HG03457 (cell line): ENCODE data around the gene SAMHD1.
A peak's percentile ranks its signal among the peaks of the same experiment; 100 is the strongest.
"Not testable (repeated sequence)": the region's sequence is repeated elsewhere in the genome, so short reads cannot be mapped to it uniquely, and the experiment has no call there.

Source experiments
- ATAC-seq: cut with Tn5 transposase; IDR thresholded peaks from one replicate; pipeline ENCODE4 v1.9.1; 2021; ENCODE audit warnings: moderate number of reproducible peaks; ENCODE audit not compliant: unreplicated experiment

SAMHD1 gene

DNA sequence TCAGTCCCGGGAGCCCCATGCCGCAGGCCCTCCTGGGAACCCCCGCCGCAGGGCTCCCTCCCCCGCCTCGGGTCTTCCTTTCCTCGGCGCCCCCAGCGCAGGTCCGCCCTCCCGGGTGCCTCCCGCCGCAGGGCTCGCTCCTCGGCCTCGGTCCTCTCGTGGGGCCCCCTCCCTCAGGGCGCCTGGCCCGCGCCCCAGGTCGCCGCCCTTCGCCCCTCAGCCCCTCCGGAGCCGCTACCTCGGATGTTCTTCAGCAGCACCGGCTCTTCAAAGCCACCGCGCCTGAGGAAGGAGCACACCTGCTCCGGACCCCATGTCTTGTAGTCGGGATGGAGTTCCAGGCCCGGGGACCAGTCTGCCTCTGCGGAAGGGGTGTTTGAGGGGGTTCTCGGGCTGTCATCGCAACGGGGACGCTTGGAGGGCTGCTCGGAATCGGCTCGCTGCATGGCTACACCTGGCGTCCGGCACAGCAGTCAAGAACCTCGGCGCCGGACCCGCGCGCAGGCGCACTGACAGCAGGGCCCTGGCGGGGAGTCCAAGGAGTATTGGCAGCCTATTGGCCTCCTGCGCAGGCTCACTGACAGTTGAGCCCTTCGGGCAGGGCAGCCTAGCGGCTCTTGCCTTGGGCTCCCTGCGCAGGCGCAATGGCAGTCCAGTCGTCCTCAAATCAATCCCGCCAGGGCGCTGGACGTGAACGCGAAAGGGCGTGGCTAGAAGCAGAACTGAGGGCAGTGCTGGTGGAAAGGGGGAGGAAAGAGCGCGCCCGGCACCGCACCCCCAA is at the start of gene SAMHD1:
SAMHD1 (minus strand) TSS at position 511 of the 781 bp plus-strand sequence; CDS start at position 446, 65 bp downstream.
- peak; percentile 73 for ATAC-seq

DNA sequence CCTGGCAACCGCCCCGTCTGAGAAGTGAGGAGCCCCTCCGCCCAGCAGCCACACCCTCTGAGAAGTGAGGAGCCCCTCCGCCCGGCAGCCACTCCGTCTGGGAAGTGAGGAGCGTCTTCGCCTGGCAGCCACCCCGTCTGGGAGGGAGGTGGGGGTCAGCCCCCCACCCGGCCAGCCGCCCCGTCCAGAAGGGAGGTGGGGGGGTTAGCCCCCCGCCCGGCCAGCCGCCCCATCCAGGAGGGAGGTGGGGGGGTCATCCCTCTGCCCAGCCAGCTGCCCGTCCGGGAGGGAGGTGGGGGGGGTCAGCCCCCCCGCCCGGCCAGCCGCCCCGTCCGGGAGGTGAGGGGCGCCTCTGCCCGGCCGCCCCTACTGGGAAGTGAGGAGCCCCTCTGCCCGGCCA is 48.7 kb upstream of the SAMHD1 start:
- not testable (repeated sequence) for ATAC-seq

DNA sequence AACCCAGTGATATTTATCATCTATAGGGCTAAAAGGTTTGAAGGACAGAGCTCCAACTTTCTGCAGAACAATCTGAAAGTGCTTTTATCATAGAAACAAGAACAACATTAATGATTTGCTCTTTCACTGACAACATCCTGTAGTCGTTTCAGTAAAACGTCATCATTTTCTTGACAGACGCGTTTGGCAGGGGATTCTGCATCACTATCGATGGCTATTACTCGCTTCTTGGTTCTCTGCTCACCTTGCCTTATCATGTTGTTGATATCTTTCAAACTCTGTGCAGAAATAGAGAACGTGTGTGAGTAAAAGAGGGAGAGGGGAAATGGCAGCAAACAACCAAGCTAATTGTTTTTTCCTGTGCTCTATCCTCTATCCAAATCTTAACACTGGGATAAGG is 47.1 kb upstream of the SAMHD1 start:
- ATAC-seq: no peak

DNA sequence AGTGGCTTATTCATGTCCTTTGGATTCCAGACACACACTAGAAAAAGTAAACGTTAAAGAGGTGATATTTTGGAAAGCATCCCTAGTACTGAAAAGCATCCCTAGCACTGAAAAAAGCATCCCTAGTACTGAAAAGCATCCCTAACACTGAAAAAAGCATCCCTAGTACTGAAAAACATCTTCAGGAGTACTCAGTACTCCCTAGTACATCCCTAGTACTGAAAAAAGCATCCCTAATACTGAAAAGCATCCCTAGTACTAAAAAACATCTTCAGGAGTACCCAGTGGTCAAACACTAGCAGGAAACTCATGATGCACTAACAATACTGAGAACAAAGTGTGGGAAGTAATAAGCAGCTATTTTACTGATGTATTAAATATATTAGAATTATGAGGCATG is 45.6 kb upstream of the SAMHD1 start:
- no peak for ATAC-seq

DNA sequence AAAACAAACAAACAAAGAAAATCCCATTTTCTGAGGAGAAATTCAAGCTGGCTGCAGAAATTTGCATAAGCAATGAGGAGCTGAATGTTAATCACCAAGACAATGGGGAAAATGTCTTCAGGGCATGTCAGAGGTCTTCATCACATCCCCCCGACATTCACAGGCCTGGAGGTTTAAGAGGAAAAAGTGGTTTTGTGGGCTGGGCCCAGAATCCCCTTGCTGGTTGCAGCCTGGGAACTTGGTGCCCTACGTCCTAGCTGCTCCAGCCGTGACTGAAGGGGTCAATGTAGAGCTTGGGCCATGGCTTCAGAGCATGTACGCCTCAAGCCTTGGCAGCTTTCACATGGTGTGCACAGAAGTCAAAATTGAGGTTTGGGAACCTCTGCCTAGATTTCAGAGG is 42.7 kb upstream of the SAMHD1 start:
- not testable (repeated sequence) for ATAC-seq

DNA sequence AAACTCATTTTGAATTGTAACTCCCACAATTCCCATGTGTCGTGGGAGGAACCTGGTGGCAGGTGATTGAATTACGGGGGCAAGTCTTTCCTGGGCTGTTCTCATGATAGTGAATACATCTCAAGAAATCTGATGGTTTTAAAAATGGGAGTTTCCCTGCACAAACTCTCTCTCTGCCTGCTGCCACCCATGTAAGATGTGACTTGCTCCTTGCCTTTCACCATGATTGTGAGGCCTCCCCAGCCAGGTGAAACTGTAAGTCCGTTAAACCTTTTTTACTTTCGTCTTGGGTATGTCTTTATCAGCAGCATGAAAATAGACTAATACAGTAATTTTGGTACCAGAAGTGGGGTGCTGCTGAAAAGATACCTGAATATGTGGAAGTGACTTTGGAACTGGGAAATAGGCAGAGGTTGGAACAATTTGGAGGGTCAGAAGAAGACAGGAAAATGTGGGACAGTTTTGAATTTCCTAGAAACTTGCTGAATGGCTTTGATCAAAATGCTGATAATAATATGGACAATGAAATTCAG is 41.4 kb upstream of the SAMHD1 start:
- no peak for ATAC-seq

DNA sequence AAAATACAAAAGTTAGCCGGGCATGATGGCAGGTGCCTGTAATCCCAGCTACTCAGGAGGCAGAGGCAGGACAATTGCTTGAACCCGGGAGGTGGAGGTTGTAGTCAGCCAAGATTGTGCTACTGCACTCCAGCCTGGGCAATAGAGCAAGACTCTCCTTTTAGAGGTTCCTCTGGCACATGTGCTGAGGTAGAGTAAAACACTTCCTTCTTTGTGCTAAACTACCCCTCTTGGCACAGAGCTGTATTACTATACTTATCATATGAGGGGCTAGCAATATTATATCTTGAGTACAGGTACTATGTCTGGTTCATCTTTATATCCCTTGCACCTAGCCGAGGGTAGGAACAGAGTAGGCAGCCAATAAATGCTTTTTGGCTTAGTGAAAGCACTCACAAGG is 40.2 kb upstream of the SAMHD1 start:
- ATAC-seq: no peak

DNA sequence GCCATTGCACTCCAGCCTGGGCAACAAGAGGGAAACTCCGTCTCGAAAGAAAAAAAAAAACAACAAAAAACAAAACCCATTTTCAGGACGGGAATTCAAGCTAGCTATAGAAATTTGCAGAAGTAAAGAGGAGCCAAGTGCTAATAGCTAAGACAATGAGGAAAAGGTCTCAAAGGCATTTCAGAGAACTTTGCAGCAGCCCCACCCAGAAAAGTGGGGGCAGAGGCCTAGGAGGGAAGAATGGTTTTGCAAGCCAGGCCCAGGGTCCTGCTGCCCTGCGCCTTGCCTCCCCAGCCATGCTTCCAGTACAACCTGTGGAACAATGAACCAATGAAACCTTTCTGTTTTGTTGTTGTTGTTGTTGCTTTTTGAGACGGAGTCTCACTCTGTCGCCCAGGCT is 38.3 kb upstream of the SAMHD1 start:
- ATAC-seq: no peak

DNA sequence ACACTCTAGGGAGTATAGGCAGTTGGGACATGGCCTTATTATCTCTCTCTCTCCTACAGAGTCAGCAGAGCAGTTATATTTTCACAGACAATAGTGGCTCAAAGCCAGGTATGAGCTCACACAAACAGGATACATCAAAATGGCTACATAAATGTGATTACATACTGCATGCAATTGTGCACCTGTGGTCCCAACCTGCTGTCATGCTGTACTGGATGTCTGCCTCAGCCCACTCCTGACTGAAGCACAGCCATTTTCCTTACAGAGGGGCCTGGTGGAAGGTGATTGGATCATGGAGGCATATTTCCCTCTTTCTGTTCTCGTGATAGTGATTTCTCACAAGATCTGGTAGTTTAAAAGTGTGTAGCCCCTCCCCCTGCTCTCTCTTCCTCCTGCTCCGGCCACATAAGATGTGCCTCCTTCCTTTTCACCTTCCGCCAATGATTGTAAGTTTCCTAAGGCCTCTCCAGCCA is 37.0 kb upstream of the SAMHD1 start:
- no peak for ATAC-seq

DNA sequence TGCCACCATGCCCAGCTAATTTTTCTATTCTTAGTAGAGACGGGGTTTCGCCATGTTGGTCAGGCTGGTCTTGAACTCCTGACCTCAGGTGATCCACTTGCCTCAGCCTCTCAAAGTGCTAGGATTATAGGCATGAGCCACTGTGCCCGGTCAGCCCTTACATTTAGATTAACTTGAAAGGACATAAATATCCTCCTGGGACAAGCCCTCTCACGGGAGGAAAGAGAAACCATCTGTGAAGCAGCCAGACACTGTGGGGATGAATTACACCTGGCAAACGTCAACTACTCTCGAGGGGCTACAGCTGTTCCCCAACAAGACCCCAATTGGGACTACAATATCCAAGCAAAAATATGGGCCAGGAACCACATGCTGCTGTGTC is 32.7 kb upstream of the SAMHD1 start:
- no peak for ATAC-seq

DNA sequence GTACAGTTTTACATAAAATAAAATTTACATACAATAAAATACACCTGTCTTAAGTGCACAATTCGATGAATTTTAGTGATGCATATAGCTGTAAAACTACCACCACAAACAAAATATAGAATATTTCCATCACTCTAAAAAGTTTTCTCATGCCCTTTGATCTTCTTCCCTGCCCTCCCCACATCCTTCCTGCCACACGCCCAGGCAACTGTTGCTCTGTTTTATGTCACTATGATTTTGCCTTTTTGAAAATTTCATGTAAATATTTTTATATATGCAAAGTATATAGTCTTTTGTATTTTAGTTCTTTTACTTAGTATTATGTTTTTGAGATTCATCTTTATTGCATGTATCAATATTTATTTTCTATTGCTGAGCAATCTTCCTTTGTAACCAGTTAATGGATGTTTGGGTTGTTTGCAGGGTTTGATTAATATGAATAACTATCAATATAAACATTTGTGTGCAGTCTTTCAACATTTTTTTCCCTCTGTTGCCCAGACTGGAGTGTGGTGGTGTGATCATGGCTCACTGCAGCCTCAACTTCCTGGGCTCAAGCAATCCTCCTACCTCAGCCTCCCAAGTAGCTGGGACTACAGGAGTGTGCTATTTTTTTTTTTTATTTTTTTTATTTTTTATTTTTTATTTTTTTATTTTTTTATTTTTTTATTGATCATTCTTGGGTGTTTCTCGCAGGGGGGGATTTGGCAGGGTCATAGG is 23.8 kb upstream of the SAMHD1 start:
- ATAC-seq: no peak

DNA sequence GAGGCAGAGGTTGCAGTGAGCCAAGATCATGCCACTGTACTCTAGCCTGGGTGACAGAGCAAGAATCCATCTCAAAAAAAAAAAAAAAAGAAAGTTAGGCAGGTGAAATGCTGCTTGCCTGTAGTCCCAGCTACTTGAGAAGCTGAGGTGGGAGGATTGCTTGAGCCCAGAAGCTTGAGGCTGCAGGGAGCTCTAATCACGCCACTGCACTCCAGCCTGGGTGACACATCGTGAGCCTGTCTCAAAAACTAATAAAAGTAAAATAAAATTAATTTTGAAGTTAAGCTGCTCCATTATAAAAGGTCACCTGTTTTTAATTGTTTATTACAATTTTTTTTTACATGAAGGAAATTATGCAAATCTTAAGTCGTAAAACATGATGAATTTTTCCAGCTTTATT is 23.2 kb upstream of the SAMHD1 start:
- ATAC-seq: no peak

DNA sequence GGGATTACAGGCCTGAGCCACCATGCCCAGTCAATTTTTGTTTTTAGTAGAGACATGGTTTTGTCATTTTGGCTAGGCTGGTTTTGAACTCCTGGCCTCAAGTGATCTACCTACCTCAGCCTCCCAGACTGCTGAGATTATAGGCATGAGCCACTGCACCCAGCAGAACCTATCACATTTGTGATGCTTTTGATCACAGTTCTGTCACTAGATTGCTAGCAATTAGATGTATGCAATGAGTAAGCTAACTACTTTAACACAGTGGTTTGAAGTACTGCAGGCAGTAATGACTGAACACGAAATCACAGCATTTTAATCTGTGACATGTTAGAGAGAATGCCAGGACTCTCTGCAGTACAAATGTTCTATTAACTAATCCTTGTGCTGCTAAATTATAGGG is 19.6 kb upstream of the SAMHD1 start:
- no peak for ATAC-seq

DNA sequence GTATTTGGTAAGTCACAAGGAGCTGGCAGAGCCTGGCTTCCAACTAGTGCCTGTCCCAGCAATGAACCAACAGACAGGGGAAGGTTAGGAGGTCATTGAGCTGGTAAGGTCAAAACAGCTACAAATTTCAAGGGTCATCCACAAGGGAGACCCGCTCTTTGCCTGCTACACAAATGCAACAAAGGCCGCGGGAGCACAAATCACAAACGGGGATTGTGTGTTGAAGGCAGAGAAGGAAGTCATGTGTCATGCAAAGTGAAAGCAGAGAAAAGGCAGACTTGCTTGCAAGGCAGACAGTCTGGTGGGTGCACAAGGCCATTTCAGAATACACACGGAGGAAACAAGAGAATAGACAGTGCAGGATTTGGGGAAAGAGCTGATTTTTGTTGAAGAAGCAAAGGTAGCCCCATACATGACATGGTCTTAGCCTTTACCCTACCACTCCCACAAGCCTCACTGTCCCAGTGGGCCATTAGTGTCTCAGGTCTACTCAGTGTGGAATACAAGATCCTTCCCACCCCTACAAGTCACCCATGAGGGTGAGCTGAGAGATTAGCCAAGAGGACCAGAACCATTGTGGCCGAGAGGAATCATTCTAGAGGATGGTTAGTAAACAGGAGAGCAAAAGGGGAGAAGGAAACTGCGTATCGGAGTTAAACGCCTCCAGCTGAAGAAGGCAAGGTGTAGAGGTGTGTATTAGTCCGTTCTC is 18.1 kb upstream of the SAMHD1 start:
- ATAC-seq: no peak

DNA sequence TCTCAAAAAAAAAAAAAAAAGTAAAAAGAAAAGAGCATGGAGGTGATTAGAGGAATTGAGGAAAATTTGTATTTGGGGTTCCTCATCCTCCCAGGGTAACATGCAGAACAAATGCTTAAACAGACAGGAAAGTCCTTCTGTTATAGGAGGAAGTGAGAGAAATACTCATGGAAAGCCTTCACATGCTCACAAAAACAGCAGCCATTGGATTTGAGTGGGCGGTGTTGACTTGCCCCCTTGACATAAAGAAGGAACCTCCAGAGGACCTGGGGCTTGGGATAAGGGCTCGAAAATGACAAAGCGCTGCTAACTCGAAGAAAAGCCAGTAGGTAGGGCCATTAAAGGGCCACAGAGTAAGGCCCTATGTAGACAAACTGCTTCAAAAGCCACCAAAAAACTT is 17.5 kb upstream of the SAMHD1 start:
- no peak for ATAC-seq

DNA sequence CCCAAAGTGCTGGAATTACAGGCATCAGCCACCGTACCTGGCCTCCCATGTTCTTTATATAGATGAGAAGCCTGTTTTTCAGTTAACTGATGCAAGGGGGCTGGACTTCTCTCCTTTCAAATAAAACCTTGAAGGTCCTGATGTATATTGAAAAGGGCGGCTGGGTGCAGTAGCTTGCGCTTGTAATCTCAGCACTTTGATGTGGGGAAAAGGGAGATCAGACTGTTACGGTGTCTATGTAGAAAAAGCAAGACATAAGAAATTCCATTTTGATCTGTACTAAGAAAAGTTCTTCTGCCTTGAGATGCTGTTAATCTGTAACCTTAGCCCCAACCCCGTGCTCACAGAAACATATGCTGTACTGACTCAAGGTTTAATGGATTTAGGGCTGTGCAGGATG is 16.1 kb upstream of the SAMHD1 start:
- no peak for ATAC-seq

DNA sequence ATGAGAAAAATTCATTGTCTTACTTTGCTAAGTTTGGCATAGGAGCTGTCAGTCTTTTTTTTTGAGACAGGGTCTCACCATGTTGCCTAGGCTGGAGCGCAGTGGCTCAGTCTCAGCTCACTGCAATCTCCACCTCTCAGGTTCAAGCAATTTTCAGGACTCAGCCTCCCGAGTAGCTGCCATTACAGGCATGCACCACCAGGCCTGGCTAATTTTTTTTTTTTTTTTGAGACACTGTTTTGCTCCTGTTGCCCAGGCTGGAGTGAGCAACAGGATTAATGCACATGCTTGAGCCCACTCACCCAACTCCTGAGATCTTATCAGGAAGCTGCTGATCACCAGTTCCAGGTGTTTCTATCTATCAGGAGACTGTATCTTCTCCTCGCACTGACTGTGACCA is 15.5 kb upstream of the SAMHD1 start:
- not testable (repeated sequence) for ATAC-seq

DNA sequence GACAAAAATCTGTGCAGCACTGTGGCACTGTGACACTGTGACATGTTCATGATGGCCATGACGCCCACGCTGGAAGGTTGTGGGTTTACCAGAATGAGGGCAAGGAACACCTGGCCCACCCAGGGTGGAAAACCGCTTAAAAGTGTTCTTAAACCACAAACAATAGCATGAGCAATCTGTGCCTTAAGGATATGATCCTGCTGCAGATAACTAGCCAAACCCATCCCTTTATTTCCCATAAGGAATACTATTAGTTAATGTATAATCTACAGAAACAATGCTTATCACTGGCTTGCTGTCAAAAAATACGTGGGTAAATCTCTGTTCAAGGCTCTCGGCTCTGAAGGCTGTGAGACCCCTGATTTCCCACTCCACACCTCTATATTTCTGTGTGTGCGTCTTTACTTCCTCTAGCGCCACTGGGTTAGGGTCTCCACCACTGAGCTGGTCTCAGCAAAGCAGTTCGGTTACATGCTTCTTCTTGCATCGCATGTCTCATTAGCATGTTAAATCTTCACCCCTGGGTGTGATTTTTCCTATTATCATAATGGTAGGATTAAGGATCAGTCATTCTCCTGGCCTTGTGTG is 10.9 kb upstream of the SAMHD1 start:
- not testable (repeated sequence) for ATAC-seq

DNA sequence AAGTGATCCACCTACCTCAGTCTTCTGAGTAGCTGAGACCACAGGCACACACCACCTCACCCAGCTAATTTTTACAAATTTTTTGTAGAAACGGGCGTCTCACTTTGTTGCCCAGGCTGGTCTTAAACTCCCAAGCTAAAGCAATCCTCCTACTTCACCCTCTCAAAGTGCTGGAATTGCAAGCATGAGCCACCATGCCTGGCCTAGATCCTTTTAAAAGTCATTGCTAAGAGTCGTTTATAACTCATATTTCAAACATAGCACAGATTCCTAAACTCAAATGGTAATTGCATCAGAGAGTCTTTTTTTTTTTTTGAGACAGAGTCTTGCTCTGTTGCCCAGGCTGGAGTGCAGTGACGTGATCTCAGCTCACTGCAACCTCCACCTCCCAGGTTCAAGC is 7.7 kb upstream of the SAMHD1 start:
- ATAC-seq: no peak

DNA sequence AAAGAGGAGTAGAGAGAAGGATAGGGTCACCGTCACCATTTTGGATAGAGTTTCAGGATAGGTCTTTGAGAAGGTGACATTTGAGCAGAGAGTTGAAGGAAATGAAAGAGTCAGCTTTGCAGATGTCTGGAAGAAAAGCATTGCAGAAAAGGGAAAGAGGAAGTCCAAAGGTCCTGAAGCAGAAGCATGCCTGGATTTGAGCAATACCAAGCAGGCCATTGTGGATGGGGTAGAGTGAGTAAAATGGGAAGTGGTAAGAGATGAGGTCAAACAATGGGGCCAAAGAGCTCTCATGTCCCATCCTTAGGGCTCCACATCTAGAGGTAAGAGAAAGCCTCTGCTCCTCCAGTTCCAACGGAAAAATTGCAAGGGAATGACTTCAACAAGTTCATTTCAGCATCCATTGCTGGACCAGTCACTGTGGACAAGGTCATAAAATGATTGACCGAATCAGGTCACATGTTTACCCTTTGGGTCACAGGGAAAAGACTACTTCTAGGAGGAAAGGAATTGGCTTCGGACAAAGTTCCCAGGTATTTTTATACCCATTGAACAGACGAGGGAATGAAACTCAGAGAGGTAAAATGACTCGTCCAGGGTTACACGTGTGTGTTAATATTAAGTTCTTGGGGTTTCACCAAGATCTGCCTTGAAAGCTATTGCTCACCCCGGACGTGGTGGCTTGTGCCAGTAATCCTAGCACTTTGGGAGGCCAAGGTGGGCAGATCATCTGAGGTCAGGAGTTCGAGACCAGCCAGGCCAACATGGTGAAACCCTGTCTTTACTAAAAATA is 6.6 kb upstream of the SAMHD1 start:
- ATAC-seq: no peak
